ENCODE results near the gene PRR23E. TPM values are rescaled to one million over a fixed set of nuclear protein-coding genes. Genes with fewer than 3 reads are reported as not detected.

PRR23E gene
- total RNA-seq, 2 donors from 2014 or later = not detected

DNA sequence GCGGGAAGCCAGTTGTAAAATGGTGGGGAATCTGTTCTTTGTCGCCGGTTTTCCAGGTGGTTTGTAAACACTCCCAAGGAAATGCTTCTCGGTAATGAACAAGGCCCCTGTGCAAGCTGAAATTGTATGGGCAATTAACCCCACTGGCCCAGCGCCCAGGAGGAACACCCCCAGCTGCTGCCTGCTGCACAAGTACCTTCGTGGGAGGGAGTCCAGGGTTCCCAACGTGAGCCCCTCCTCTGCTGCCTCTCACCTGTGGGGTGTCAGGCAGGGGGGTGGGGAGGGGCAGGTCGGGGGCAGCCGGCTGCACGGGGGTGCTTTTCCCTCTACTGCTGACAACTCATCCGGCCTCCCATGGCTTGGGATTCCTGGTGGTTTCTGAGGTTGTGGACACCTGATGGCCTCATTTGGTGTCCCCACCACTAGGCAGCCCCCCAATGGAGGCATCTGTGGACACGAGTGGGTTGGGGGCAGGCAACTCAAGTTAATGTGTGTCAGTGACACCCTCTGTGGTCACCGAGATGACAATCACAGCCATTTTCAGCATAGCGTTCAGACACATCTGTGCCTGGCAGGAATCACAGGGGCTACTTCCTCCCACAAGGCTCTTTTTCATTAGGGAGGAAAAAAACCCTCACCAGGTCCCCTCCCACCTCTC lies 35.6 kb upstream of the PRR23E start:
- H3K27me3 Mint-ChIP-seq (ENCODE audit: insufficient read depth) = peaks cover 4% of the 10 kb centered on the region
- WGBS, 2 experiments (ENCODE audit: insufficient coverage in 1 of 2, insufficient read length in 1 of 2) = 77 to 78% methylated on average over 9 to 14 of the region's 14 CpGs
- H3K36me3 ChIP-seq (ENCODE audit: control insufficient read depth, insufficient read depth, low read length) = no peaks in the 10 kb centered on the region
- H3K27ac Mint-ChIP-seq = no peak overlapping the region
- no peak overlapping the region for H3K27ac ChIP-seq (ENCODE audit: low read depth, low read length)
- no peaks in the 10 kb centered on the region for H3K4me1 Mint-ChIP-seq
- H3K4me3 Mint-ChIP-seq = no peak overlapping the region
- H3K4me3 ChIP-seq (ENCODE audit: low read length) = no peak overlapping the region
- peaks cover 4% of the 10 kb centered on the region for H3K27me3 ChIP-seq (ENCODE audit: control insufficient read depth, insufficient read depth, low read length, poor library complexity, severe bottlenecking)
- H3K4me1 ChIP-seq (ENCODE audit: control insufficient read depth, insufficient read depth, low read length) = no peaks in the 10 kb centered on the region
- H3K9me3 Mint-ChIP-seq = no peaks in the 10 kb centered on the region
- TF ChIP-seq, protein P1, sequence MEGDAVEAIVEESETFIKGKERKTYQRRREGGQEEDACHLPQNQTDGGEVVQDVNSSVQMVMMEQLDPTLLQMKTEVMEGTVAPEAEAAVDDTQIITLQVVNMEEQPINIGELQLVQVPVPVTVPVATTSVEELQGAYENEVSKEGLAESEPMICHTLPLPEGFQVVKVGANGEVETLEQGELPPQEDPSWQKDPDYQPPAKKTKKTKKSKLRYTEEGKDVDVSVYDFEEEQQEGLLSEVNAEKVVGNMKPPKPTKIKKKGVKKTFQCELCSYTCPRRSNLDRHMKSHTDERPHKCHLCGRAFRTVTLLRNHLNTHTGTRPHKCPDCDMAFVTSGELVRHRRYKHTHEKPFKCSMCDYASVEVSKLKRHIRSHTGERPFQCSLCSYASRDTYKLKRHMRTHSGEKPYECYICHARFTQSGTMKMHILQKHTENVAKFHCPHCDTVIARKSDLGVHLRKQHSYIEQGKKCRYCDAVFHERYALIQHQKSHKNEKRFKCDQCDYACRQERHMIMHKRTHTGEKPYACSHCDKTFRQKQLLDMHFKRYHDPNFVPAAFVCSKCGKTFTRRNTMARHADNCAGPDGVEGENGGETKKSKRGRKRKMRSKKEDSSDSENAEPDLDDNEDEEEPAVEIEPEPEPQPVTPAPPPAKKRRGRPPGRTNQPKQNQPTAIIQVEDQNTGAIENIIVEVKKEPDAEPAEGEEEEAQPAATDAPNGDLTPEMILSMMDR (conservative IDR thresholded peaks at IDR 0.05) = no peak
- H3K9ac ChIP-seq (ENCODE audit: extremely low read depth, low read length, poor library complexity, severe bottlenecking) = no peak overlapping the region
- H3K36me3 Mint-ChIP-seq (ENCODE audit: low read depth) = no peaks in the 10 kb centered on the region
- DNase-seq = no peak
- no peaks in the 10 kb centered on the region for H3K9me3 ChIP-seq (ENCODE audit: control insufficient read depth, low read length)

DNA sequence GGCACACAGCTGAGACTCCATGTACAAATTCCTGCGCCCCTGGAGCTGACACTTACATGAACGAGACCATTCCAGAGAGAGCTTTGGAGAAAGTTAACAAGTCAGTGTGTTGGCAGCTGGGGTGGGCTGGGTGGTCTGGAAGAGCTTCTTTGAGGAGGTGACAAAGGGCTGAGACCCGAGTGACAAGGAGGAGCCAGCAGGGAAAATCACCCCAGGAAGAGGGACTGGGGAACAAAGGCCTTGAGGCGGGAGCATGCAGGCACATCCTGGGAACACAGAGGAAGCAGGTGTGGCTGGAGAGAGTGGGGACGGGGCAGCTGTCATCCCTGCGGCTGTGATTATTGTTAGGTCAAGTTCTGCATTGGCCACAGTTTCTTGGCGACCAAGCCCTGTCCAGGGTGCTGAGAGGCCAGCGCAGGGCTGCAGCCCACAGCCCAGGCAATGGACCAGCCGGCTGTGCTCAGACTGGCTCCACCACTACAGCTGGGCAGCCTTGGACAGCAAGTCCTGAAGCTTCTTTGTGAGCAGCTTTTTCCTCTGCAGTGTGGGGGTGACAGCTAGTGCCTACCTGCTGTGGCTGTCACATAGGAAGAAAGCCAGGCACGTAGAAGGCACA lies 34.2 kb upstream of the PRR23E start:
- H3K9ac ChIP-seq (ENCODE audit: extremely low read depth, low read length, poor library complexity, severe bottlenecking) = no peak overlapping the region
- H3K27ac ChIP-seq (ENCODE audit: low read depth, low read length) = peak overlapping the region; percentile 94
- TF ChIP-seq, protein P1 (conservative IDR thresholded peaks at IDR 0.05) = no peak
- H3K4me3 Mint-ChIP-seq = no peak overlapping the region
- no peaks in the 10 kb centered on the region for H3K9me3 Mint-ChIP-seq
- DNase-seq = peak; percentile 92
- no peaks in the 10 kb centered on the region for H3K4me1 ChIP-seq (ENCODE audit: control insufficient read depth, insufficient read depth, low read length)
- no peaks in the 10 kb centered on the region for H3K36me3 Mint-ChIP-seq (ENCODE audit: low read depth)
- H3K36me3 ChIP-seq (ENCODE audit: control insufficient read depth, insufficient read depth, low read length) = no peaks in the 10 kb centered on the region
- H3K4me1 Mint-ChIP-seq = no peaks in the 10 kb centered on the region
- WGBS, 2 experiments (ENCODE audit: insufficient coverage in 1 of 2, insufficient read length in 1 of 2) = 8 to 43% methylated on average over 5 to 10 of the region's 10 CpGs
- no peak overlapping the region for H3K4me3 ChIP-seq (ENCODE audit: low read length)
- no peaks in the 10 kb centered on the region for H3K9me3 ChIP-seq (ENCODE audit: control insufficient read depth, low read length)
- peaks cover 4% of the 10 kb centered on the region for H3K27me3 Mint-ChIP-seq (ENCODE audit: insufficient read depth)
- no peak overlapping the region for H3K27ac Mint-ChIP-seq
- H3K27me3 ChIP-seq (ENCODE audit: control insufficient read depth, insufficient read depth, low read length, poor library complexity, severe bottlenecking) = peaks cover 4% of the 10 kb centered on the region

DNA sequence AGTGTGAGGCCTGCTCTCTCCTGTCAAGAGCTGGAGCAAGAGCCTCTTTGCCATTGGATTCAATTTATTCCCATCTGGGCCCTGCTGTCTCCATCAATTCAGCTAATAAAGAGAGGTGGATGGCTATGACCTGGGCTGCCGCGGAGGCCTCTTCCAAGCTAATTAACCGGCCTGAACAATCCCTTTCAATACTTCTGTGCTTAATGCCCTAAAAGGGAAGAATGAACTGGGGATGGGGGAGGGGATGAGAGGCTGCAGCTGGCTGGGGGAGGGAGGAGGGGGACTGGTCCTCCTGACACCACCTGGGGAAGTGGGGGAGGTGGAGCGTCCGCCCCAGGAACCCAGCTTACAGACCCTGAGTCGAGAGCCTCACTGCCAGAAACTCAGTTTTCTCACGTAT lies 33.4 kb upstream of the PRR23E start:
- no peaks in the 10 kb centered on the region for H3K4me1 Mint-ChIP-seq

More for the DNA sequence above, 33.4 kb upstream of the PRR23E start:
- no peaks in the 10 kb centered on the region for H3K4me1 ChIP-seq (ENCODE audit: control insufficient read depth, insufficient read depth, low read length)
- Mint-ChIP-seq H3K36me3 (ENCODE audit: low read depth) (no peaks in the 10 kb centered on the region), H3K9me3 (no peaks in the 10 kb centered on the region), H3K27me3 (ENCODE audit: insufficient read depth) (peaks cover 6% of the 10 kb centered on the region), H3K27ac (no peak overlapping the region), H3K4me3 (no peak overlapping the region)
- no peak for DNase-seq
- H3K27me3 ChIP-seq (ENCODE audit: control insufficient read depth, insufficient read depth, low read length, poor library complexity, severe bottlenecking) = peaks cover 4% of the 10 kb centered on the region
- TF ChIP-seq, protein P1 (conservative IDR thresholded peaks at IDR 0.05) = no peak
- no peaks in the 10 kb centered on the region for H3K36me3 ChIP-seq (ENCODE audit: control insufficient read depth, insufficient read depth, low read length)
- H3K4me3 ChIP-seq (ENCODE audit: low read length) = no peak overlapping the region
- H3K27ac ChIP-seq (ENCODE audit: low read depth, low read length) = peak overlapping the region; percentile 94
- no peak overlapping the region for H3K9ac ChIP-seq (ENCODE audit: extremely low read depth, low read length, poor library complexity, severe bottlenecking)
- WGBS, 2 experiments (ENCODE audit: insufficient coverage in 1 of 2, insufficient read length in 1 of 2) = 20 to 40% methylated on average over 1 to 7 of the region's 7 CpGs
- no peaks in the 10 kb centered on the region for H3K9me3 ChIP-seq (ENCODE audit: control insufficient read depth, low read length)

Measured in endodermal cell (in vitro differentiated cells).